Spleen (tissue), 11 donors: ENCODE data around the gene EMILIN1. TPM values are rescaled to one million over a fixed set of nuclear protein-coding genes. Genes with fewer than 3 reads are reported as not detected.
"Not testable (repeated sequence)": the region's sequence is repeated elsewhere in the genome, so short reads cannot be mapped to it uniquely, and the experiment has no call there.

Experiments used
- DNase-seq: peaks from one replicate; pipeline ENCODE4 v3.0.0-alpha.2; 2020
- H3K27ac ChIP-seq, 8 donors: fragments of 200-600 bp; sonication (generic) in 7 of 8; 1 replicate in 4 of 8; 2 replicates in 4 of 8; pipeline versions ENCODE4 v1.5.0 to v1.8.0; 2016 to 2021; ENCODE audit warnings: inconsistent platforms in 4 of 8, mild to moderate bottlenecking in 4 of 8, moderate library complexity in 1 of 8
- H3K27me3 ChIP-seq, 7 donors: fragments of 200-600 bp; sonication (generic) in 6 of 7; replicated peaks in 1 of 7; 1 replicate in 4 of 7; 2 replicates in 3 of 7; pipeline versions ENCODE4 v1.5.0 to v1.8.0; 2016 to 2021; ENCODE audit warnings: inconsistent platforms in 3 of 7, mild to moderate bottlenecking in 1 of 7
- H3K36me3 ChIP-seq, 6 donors: fragments of 200-600 bp; sonication (generic) in 5 of 6; 1 replicate in 4 of 6; 2 replicates in 2 of 6; pipeline versions ENCODE4 v1.5.0 to v1.8.0; 2016 to 2021; ENCODE audit warnings: inconsistent platforms in 2 of 6
- H3K4me1 ChIP-seq, 6 donors: fragments of 200-600 bp; sonication (generic) in 5 of 6; 1 replicate in 3 of 6; 2 replicates in 3 of 6; pipeline versions ENCODE4 v1.5.0 to v1.8.0; 2016 to 2021; ENCODE audit warnings: inconsistent platforms in 3 of 6
- H3K4me3 ChIP-seq, 8 donors: fragments of 200-600 bp; sonication (generic) in 7 of 8; 1 replicate in 4 of 8; 2 replicates in 4 of 8; pipeline versions ENCODE4 v1.5.0 to v1.8.0; 2016 to 2021; ENCODE audit warnings: inconsistent platforms in 4 of 8, mild to moderate bottlenecking in 4 of 8, moderate library complexity in 2 of 8
- H3K9me3 ChIP-seq, 8 donors: fragments of 200-600 bp; sonication (generic) in 7 of 8; 1 replicate in 4 of 8; 2 replicates in 4 of 8; pipeline versions ENCODE4 v1.5.0 to v1.8.0; 2016 to 2021; ENCODE audit warnings: inconsistent platforms in 4 of 8
- CTCF ChIP-seq, 11 experiments: fragments of 200-600 bp in 7 of 11; fragments of 450-650 bp in 4 of 11; sonication (generic) in 4 of 11; IDR thresholded peaks in 8 of 11; conservative IDR thresholded peaks in 3 of 11; 1 replicate in 7 of 11; 2 replicates in 4 of 11; pipeline versions ENCODE4 v1.4.0 to v1.8.0; 2016 to 2021; ENCODE audit warnings: antibody characterized with exemption in 11 of 11, inconsistent platforms in 4 of 11, mild to moderate bottlenecking in 1 of 11
- POLR2A ChIP-seq, 3 donors: fragments of 450-650 bp; IDR thresholded peaks; one replicate each; pipeline ENCODE4 v1.5.1; 2017; ENCODE audit warnings: antibody characterized with exemption in 3 of 3, mild to moderate bottlenecking in 1 of 3
- POLR2AphosphoS5 ChIP-seq, 3 donors: sonication (generic); formaldehyde crosslinking; IDR thresholded peaks; one replicate each; pipeline ENCODE4 v1.5.1; 2017; ENCODE audit warnings: antibody characterized with exemption in 3 of 3
- WGBS, 5 donors: extraction: QIAGEN DNeasy Blood & Tissue Kit in 3 of 5; methylation state at CpG; one replicate each; pipeline versions ENCODE4 v1.1.5 to v1.1.7; 2013 to 2018; 5-methylcytosine and 5-hydroxymethylcytosine counted together
- intact Hi-C: fragments of 100-400 bp; cut with DNase I; formaldehyde crosslinking; loops from one replicate; pipeline ENCODE4 v1.15.0; 2023; ENCODE audit warnings: low total_unique reads
- polyA plus RNA-seq, 3 donors: library from polyadenylated mRNA; stranded (reverse); fragments of 200-250 nt; gene quantifications; one replicate each; pipeline ENCODE4 v1.2.1, GENCODE V29; 2013
- total RNA-seq, 7 donors: library from RNA; depleted of rRNA in 3 of 7; stranded (reverse); fragments of >200 nt in 3 of 7; fragmentation: NEBNext Ultra II Directional in 4 of 7; extraction: Animal tissue kit (Norgen Biotek cat#: 25700) in 4 of 7; gene quantifications; one replicate each; pipeline versions ENCODE4 v1.1.0 to v1.2.1, GENCODE V29; 2016 to 2021
- donor health status: healthy with polysubstance abuse.
- donor health status: DM: no; HTN: no; CAD: no; lungs with moderate emphysema.
- donor health status: DM: no; HTN: no; CAD: no.
- donor health status: Bipolar disorder and iron deficiency.
- donor health status: healthy.
- donor health status: DM: no; HTN: no; CAD: no.
- donor health status: DM: yes; HTN: yes; CAD: no.

The EMILIN1 gene
- total and polyA plus RNA-seq, 10 donors: 18.3 to 152 (median 105) TPM

- Histone ChIP-seq H3K9me3 (no peaks in the 10 kb centered on the region), H3K27me3 (peaks cover 0 to 27% (median 0%) of the 10 kb centered on the region in 7 donors), H3K27ac (no peak overlapping the region), H3K4me3 (no peak overlapping the region), H3K4me1 (no peaks in the 10 kb centered on the region), H3K36me3 (no peaks in the 10 kb centered on the region)
- intact Hi-C loops: no loop called here
- no peak for DNase-seq
- TF ChIP-seq CTCF (IDR thresholded peaks at IDR 0.05 in 8 of 11, conservative IDR thresholded peaks at IDR 0.05 in 3 of 11) (no peak), POLR2AphosphoS5 (IDR thresholded peaks at IDR 0.05) (no peak), POLR2A (IDR thresholded peaks at IDR 0.05) (no peak)
- WGBS, 5 donors: 77 to 97% (median 95%) methylated on average over 2 of the region's 2 CpGs
These were observed 29.8 kb downstream of the EMILIN1 start for GRCh38 chr2:27108221-27108620.

- Histone ChIP-seq H3K27ac (no peak overlapping the region), H3K36me3 (no peaks in the 10 kb centered on the region), H3K4me1 (no peaks in the 10 kb centered on the region), H3K4me3 (no peak overlapping the region), H3K9me3 (no peaks in the 10 kb centered on the region), H3K27me3 (peaks cover 0 to 21% (median 0%) of the 10 kb centered on the region in 7 donors)
- no peak for DNase-seq
- TF ChIP-seq CTCF (IDR thresholded peaks at IDR 0.05 in 8 of 11, conservative IDR thresholded peaks at IDR 0.05 in 3 of 11): no peak
- TF ChIP-seq POLR2AphosphoS5 (IDR thresholded peaks at IDR 0.05): no peak
- no peak for TF ChIP-seq POLR2A (IDR thresholded peaks at IDR 0.05)
- intact Hi-C loops: no loop called here
- WGBS, 5 donors: 83 to 95% (median 90%) methylated on average over 3 of the region's 3 CpGs
These were observed 30.7 kb downstream of the EMILIN1 start for GRCh38 chr2:27109083-27109482.

- intact Hi-C loops, H3K27ac ChIP-seq, H3K9me3 ChIP-seq, H3K4me3 ChIP-seq, DNase-seq, H3K4me1 ChIP-seq, H3K36me3 ChIP-seq: not testable (repeated sequence)
- H3K27me3 ChIP-seq: peaks cover 0 to 14% (median 0%) of the 10 kb centered on the region in 7 donors
- WGBS, 5 donors: 79 to 87% (median 84%) methylated on average over 24 of the region's 24 CpGs
These were observed 32.4 kb downstream of the EMILIN1 start for GRCh38 chr2:27110603-27111352.

- DNase-seq, H3K9me3 ChIP-seq, H3K36me3 ChIP-seq, H3K4me1 ChIP-seq, intact Hi-C loops, H3K27ac ChIP-seq, H3K4me3 ChIP-seq: not testable (repeated sequence)
- peaks cover 0 to 11% (median 0%) of the 10 kb centered on the region in 7 donors for H3K27me3 ChIP-seq
- 88 to 97% (median 94%) methylated on average over 23 to 49 of the region's 49 CpGs for WGBS, 5 donors
These were observed 33.1 kb downstream of the EMILIN1 start for GRCh38 chr2:27111392-27112078.

GRCh38 chr2:27115519-27115918 lies 37.1 kb downstream of the EMILIN1 start:
- TF ChIP-seq POLR2A (IDR thresholded peaks at IDR 0.05) (no peak), CTCF (IDR thresholded peaks at IDR 0.05 in 8 of 11, conservative IDR thresholded peaks at IDR 0.05 in 3 of 11) (no peak), POLR2AphosphoS5 (IDR thresholded peaks at IDR 0.05) (no peak)
- no peak overlapping the region for H3K27ac ChIP-seq
- WGBS, 5 donors: 58 to 75% (median 71%) methylated on average over 2 of the region's 2 CpGs

More at GRCh38 chr2:27115519-27115918, 37.1 kb downstream of the EMILIN1 start:
- Histone ChIP-seq H3K36me3 (no peaks in the 10 kb centered on the region), H3K9me3 (no peaks in the 10 kb centered on the region), H3K27me3 (peaks cover 0 to 44% (median 22%) of the 10 kb centered on the region in 7 donors), H3K4me1 (peaks cover 0 to 16% (median 11%) of the 10 kb centered on the region in 6 donors), H3K4me3 (no peak overlapping the region)
- no peak for DNase-seq
- intact Hi-C loops: no loop called here
